H9 (cell line): ENCODE data around the gene ATPAF1. TPM values are rescaled to one million over a fixed set of nuclear protein-coding genes. Genes with fewer than 3 reads are reported as not detected.

Source experiments
- DNase-seq: peaks from one replicate; pipeline ENCODE4 v3.0.0-alpha.2; 2017
- H2AFZ ChIP-seq: one replicate; pipeline ENCODE4 v1.6.1; 2013; ENCODE audit warnings: mild to moderate bottlenecking, low read length, control low read depth, moderate library complexity
- H2AK5ac ChIP-seq: 2 replicates; pipeline ENCODE4 v1.6.1; 2013; ENCODE audit warnings: low read length, control low read depth, mixed read lengths; ENCODE audit not compliant: insufficient read length
- H2BK120ac ChIP-seq: one replicate; pipeline ENCODE4 v1.6.1; 2013; ENCODE audit warnings: low read depth, mild to moderate bottlenecking, low read length, control low read depth, inconsistent platforms; ENCODE audit not compliant: poor library complexity, severe bottlenecking
- H2BK12ac ChIP-seq: 2 replicates; pipeline ENCODE4 v1.6.1; 2013; ENCODE audit warnings: low read length, control low read depth, mixed read lengths, low read depth; ENCODE audit not compliant: insufficient read length
- H2BK15ac ChIP-seq: 2 replicates; pipeline ENCODE4 v1.6.1; 2013; ENCODE audit warnings: low read depth, low read length, control low read depth
- H2BK20ac ChIP-seq: one replicate; pipeline ENCODE4 v1.6.1; 2013; ENCODE audit warnings: low read depth, mild to moderate bottlenecking, low read length, control low read depth, inconsistent platforms; ENCODE audit not compliant: poor library complexity, severe bottlenecking
- H2BK5ac ChIP-seq: 2 replicates; pipeline ENCODE4 v1.6.1; 2013; ENCODE audit warnings: low read length, control low read depth, mixed read lengths; ENCODE audit not compliant: insufficient read length
- H3K14ac ChIP-seq: 2 replicates; pipeline ENCODE4 v1.6.1; 2013; ENCODE audit warnings: low read length, control low read depth; ENCODE audit not compliant: insufficient read depth
- H3K18ac ChIP-seq: 2 replicates; pipeline ENCODE4 v1.6.1; 2013; ENCODE audit warnings: low read depth, mild to moderate bottlenecking, mixed read lengths, low read length, control low read depth; ENCODE audit not compliant: insufficient read length
- H3K23ac ChIP-seq: 2 replicates; pipeline ENCODE4 v1.6.1; 2013; ENCODE audit warnings: low read length, control low read depth, mixed read lengths, low read depth; ENCODE audit not compliant: insufficient read length
- H3K23me2 ChIP-seq: 2 replicates; pipeline ENCODE4 v1.6.1; 2013; ENCODE audit warnings: low read depth, mild to moderate bottlenecking, mixed read lengths, low read length, control low read depth; ENCODE audit not compliant: insufficient read length, poor library complexity, severe bottlenecking
- H3K27ac ChIP-seq: 2 replicates; pipeline ENCODE4 v1.5.1; 2013; ENCODE audit warnings: low read length, control low read depth, mixed read lengths, low read depth; ENCODE audit not compliant: insufficient read length
- H3K27me3 ChIP-seq: 2 replicates; pipeline ENCODE4 v1.6.1; 2013; ENCODE audit warnings: low read length, control low read depth, inconsistent platforms; ENCODE audit not compliant: insufficient read depth
- H3K4ac ChIP-seq: 2 replicates; pipeline ENCODE4 v1.6.1; 2013; ENCODE audit warnings: low read depth, mild to moderate bottlenecking, control low read depth, inconsistent platforms, low read length, moderate library complexity
- H3K4me1 ChIP-seq: 2 replicates; pipeline ENCODE4 v1.6.1; 2013; ENCODE audit warnings: low read length, control low read depth, inconsistent platforms; ENCODE audit not compliant: insufficient read depth
- H3K4me2 ChIP-seq: 2 replicates; pipeline ENCODE4 v1.6.1; 2013; ENCODE audit warnings: low read length, control low read depth, mixed read lengths; ENCODE audit not compliant: insufficient read length, insufficient read depth
- H3K56ac ChIP-seq: 2 replicates; pipeline ENCODE4 v1.6.1; 2013; ENCODE audit warnings: low read depth, mild to moderate bottlenecking, mixed read lengths, low read length, control low read depth; ENCODE audit not compliant: insufficient read length
- H3K79me1 ChIP-seq: 2 replicates; pipeline ENCODE4 v1.6.1; 2013; ENCODE audit warnings: low read depth, mild to moderate bottlenecking, moderate library complexity, low read length, control low read depth, inconsistent platforms; ENCODE audit not compliant: insufficient read depth, poor library complexity, severe bottlenecking
- H3K79me2 ChIP-seq: 2 replicates; pipeline ENCODE4 v1.6.1; 2013; ENCODE audit warnings: low read length, control low read depth, inconsistent platforms; ENCODE audit not compliant: insufficient read depth
- H3K9ac ChIP-seq: 2 replicates; pipeline ENCODE4 v1.6.1; 2013; ENCODE audit warnings: low read length, control low read depth, mixed read lengths; ENCODE audit not compliant: insufficient read length; ENCODE audit errors: extremely low read depth
- H3K9me3 ChIP-seq: one replicate; pipeline ENCODE4 v1.6.1; 2013; ENCODE audit warnings: low read depth, low read length, inconsistent platforms; ENCODE audit not compliant: control insufficient read depth
- H3T11ph ChIP-seq: one replicate; pipeline ENCODE4 v1.6.1; 2013; ENCODE audit warnings: mild to moderate bottlenecking, low read length, control low read depth, inconsistent platforms
- H4K20me1 ChIP-seq: one replicate; pipeline ENCODE4 v1.6.1; 2013; ENCODE audit not compliant: control insufficient read depth, insufficient read length, insufficient read depth
- H4K5ac ChIP-seq: 2 replicates; pipeline ENCODE4 v1.6.1; 2013; ENCODE audit warnings: low read depth, mild to moderate bottlenecking, mixed read lengths, low read length, control low read depth; ENCODE audit not compliant: insufficient read length
- H4K8ac ChIP-seq: replicated peaks from 2 replicates; pipeline ENCODE4 v1.6.1; 2013; ENCODE audit warnings: low read length, control low read depth, mixed read lengths, low read depth; ENCODE audit not compliant: insufficient read length
- H4K91ac ChIP-seq: 2 replicates; pipeline ENCODE4 v1.6.1; 2013; ENCODE audit warnings: low read depth, mild to moderate bottlenecking, moderate library complexity, mixed read lengths, low read length, control low read depth; ENCODE audit not compliant: insufficient read length
- H3K27ac Mint-ChIP-seq, 3 experiments: 2 replicates in 2 of 3; 3 replicates in 1 of 3; pipeline ENCODE4 v1.8.0; 2020 to 2021; ENCODE audit warnings: mixed read lengths in 3 of 3, mild to moderate bottlenecking in 1 of 3, moderate library complexity in 1 of 3
- H3K27me3 Mint-ChIP-seq: 2 replicates; pipeline ENCODE4 v1.8.0; 2021; ENCODE audit warnings: low read depth, mild to moderate bottlenecking, moderate library complexity, mixed read lengths
- H3K36me3 Mint-ChIP-seq, 3 experiments: 2 replicates in 2 of 3; 3 replicates in 1 of 3; pipeline ENCODE4 v1.8.0; 2020 to 2021; ENCODE audit warnings: low read depth in 3 of 3, mixed read lengths in 3 of 3; ENCODE audit not compliant: insufficient read depth in 1 of 3
- H3K4me1 Mint-ChIP-seq, 2 experiments: 2 replicates each; pipeline ENCODE4 v1.8.0; 2020; ENCODE audit warnings: mixed read lengths in 2 of 2
- H3K4me3 Mint-ChIP-seq, 2 experiments: 2 replicates in 1 of 2; 3 replicates in 1 of 2; pipeline ENCODE4 v1.8.0; 2020 to 2021; ENCODE audit warnings: mild to moderate bottlenecking in 2 of 2, mixed read lengths in 2 of 2, moderate library complexity in 1 of 2
- H3K9me3 Mint-ChIP-seq, 2 experiments: 2 replicates in 1 of 2; 3 replicates in 1 of 2; pipeline ENCODE4 v1.8.0; 2020; ENCODE audit warnings: mild to moderate bottlenecking in 2 of 2, mixed read lengths in 2 of 2, moderate library complexity in 1 of 2
- CTCF ChIP-seq: fragments of 200-600 bp; sonication (generic); conservative IDR thresholded peaks from 3 replicates; pipeline ENCODE4 v1.8.0; 2021; ENCODE audit warnings: antibody characterized with exemption, mild to moderate bottlenecking
- WGBS: extraction: QIAGEN DNeasy Blood & Tissue Kit; methylation state at CpG from one replicate; pipeline ENCODE4 v1.1.7; 2013; ENCODE audit warnings: missing lambda C conversion rate, low lambda C conversion rate, mixed read lengths; ENCODE audit not compliant: insufficient read length; ENCODE audit errors: extremely low coverage; 5-methylcytosine and 5-hydroxymethylcytosine counted together
- total RNA-seq: library from RNA; stranded (reverse); gene quantifications from 2 replicates; pipeline ENCODE4 v1.2.1, GENCODE V29; 2021

ATPAF1 gene
- total RNA-seq, 1 experiment from 2014 or later: 57.3 TPM

GRCh38 chr1:46621930-46622329 is 46.2 kb downstream of the ATPAF1 start:
- H4K5ac ChIP-seq: no peak overlapping the region
- H3K79me2 ChIP-seq: no peaks in the 10 kb centered on the region
- peaks cover 3% of the 10 kb centered on the region for H3K27me3 ChIP-seq
- no peak overlapping the region for H2AFZ ChIP-seq
- H4K20me1 ChIP-seq: no peaks in the 10 kb centered on the region
- H3K56ac ChIP-seq: no peak overlapping the region
- no peak overlapping the region for H2BK12ac ChIP-seq
- H3K79me1 ChIP-seq: no peaks in the 10 kb centered on the region
- no peak overlapping the region for H3K27ac ChIP-seq
- peaks cover 12 to 13% of the 10 kb centered on the region in 2 experiments for H3K4me1 Mint-ChIP-seq
- H3K23ac ChIP-seq: no peak overlapping the region
- H3K4me1 ChIP-seq: no peaks in the 10 kb centered on the region
- H2BK20ac ChIP-seq: no peak overlapping the region
- H3T11ph ChIP-seq: no peak overlapping the region
- no peak overlapping the region for H3K18ac ChIP-seq
- H2BK120ac ChIP-seq: no peak overlapping the region
- H3K9me3 ChIP-seq: no peaks in the 10 kb centered on the region
- no peak overlapping the region for H3K27ac Mint-ChIP-seq
- no peak overlapping the region for H3K4me2 ChIP-seq
- peaks cover 2% of the 10 kb centered on the region for H3K23me2 ChIP-seq
- H2AK5ac ChIP-seq: no peak overlapping the region
- no peaks in the 10 kb centered on the region for H3K9me3 Mint-ChIP-seq
- DNase-seq: no peak
- H3K27me3 Mint-ChIP-seq: peaks cover 34% of the 10 kb centered on the region
- H3K4me3 Mint-ChIP-seq: no peak overlapping the region
- no peak for TF ChIP-seq CTCF
- H3K14ac ChIP-seq: no peak overlapping the region
- H3K9ac ChIP-seq: no peak overlapping the region
- H2BK5ac ChIP-seq: no peak overlapping the region
- WGBS: no CpG with 5 or more reads among the region's 7 CpGs
- no peaks in the 10 kb centered on the region for H3K36me3 Mint-ChIP-seq
- H4K91ac ChIP-seq: no peak overlapping the region
- no peak overlapping the region for H2BK15ac ChIP-seq
- H3K4ac ChIP-seq: no peak overlapping the region
- no peak overlapping the region for H4K8ac ChIP-seq
